Measurements from ENCODE around the gene FCGR3A. TPM values are rescaled to one million over a fixed set of nuclear protein-coding genes. Genes with fewer than 3 reads are reported as not detected.

Gene FCGR3A
- polyA plus RNA-seq, 2 of the 4 experiments (the other 2 are of a cell fraction), result not detected

GRCh38 chr1:161511756-161512060 lies 37.9 kb downstream of the FCGR3A start:
- FAIRE-seq (no peak), ATAC-seq (no peak), DNase-seq (ENCODE audit: low read depth in 1 of 2, low spot score in 1 of 2) (no peak)
- ChIA-PET CTCF (interaction anchor here (1.4 kb wide), 1 partner anchor 26 kb away, joined by 4 read pairs; no protein-coding TSS in a partner anchor), POLR2A (no interaction called here)
- Histone ChIP-seq H3K27ac (no peak overlapping the region), H3K4me3 (no peak overlapping the region), H3K9me3 (no peaks in the 10 kb centered on the region), H3K4me2 (no peak overlapping the region), H3K4me1 (peaks cover 5% of the 10 kb centered on the region; the same call in 2 of the 3 replicates)
- 77% methylated on average over 7 of the region's 7 CpGs for WGBS (ENCODE audit: missing lambda C conversion rate)
- no peak for TF ChIP-seq RARB (CRISPR knock-in tag; IDR thresholded peaks at IDR 0.05)
- TF ChIP-seq, protein P1, sequence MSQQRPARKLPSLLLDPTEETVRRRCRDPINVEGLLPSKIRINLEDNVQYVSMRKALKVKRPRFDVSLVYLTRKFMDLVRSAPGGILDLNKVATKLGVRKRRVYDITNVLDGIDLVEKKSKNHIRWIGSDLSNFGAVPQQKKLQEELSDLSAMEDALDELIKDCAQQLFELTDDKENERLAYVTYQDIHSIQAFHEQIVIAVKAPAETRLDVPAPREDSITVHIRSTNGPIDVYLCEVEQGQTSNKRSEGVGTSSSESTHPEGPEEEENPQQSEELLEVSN (IDR thresholded peaks at IDR 0.05; ENCODE audit: borderline replicate concordance, low read depth), result no peak
- TF ChIP-seq, protein P2, sequence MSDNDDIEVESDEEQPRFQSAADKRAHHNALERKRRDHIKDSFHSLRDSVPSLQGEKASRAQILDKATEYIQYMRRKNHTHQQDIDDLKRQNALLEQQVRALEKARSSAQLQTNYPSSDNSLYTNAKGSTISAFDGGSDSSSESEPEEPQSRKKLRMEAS (IDR thresholded peaks at IDR 0.05), result no peak
- TF ChIP-seq ATOH8 (CRISPR knock-in tag; IDR thresholded peaks at IDR 0.05; ENCODE audit: low read depth), result no peak
- no peak for TF ChIP-seq FOXS1 (CRISPR knock-in tag; IDR thresholded peaks at IDR 0.05)
- no peak for TF ChIP-seq CHD2 (IDR thresholded peaks at IDR 0.05; ENCODE audit: low read length, partially characterized antibody)
- TF ChIP-seq CHD4 (IDR thresholded peaks at IDR 0.05; ENCODE audit: borderline replicate concordance), result no peak

DNA sequence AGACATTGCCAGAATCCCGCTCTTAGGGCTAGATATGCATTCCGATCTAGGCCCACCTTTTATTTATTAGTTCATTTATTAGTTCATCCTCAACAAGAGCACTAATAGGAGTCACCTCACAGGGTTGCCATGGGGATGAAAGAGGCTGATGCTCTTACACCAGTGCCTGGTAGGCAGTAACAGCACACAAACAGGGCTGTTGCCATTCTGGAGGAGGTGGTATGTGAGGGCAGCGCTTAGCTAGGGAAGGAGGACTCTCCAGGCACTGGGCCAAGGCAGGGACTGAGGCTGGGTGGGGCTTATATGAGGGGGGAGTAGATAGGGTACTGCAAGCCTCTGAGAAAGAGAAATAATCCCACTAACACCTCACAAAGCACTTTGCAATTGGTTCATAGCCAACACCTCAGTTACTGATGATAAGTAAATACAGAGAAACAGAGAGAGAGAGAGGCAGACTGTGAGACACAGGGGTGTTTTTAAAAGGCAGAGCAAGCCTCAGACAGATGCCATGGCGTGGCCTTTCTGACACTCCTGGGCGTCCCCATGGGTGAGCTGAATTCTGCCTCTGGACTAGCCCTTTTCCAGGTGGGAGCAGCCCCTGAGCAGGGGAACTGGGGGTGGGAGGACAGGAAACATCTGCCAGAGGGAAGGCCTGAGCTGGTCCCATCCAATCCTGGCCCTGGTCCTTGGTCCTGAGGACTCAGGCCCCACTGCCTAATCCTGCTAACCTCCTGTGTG lies 38.4 kb downstream of the FCGR3A start:
- Histone ChIP-seq H3K27ac (no peak overlapping the region), H3K4me2 (no peak overlapping the region), H3K4me3 (no peak overlapping the region), H3K9me3 (no peaks in the 10 kb centered on the region), H3K4me1 (peaks cover 5% of the 10 kb centered on the region; the same call in 2 of the 3 replicates)
- DNase-seq (ENCODE audit: low read depth in 1 of 2, low spot score in 1 of 2), result no peak
- CTCF ChIA-PET, result interaction anchor here (1.4 kb wide), 1 partner anchor 25 kb away, joined by 4 read pairs; no protein-coding TSS in a partner anchor
- TF ChIP-seq MAFK (IDR thresholded peaks at IDR 0.05; ENCODE audit: partially characterized antibody), result no peak
- TF ChIP-seq ESRRA (IDR thresholded peaks at IDR 0.05; ENCODE audit: borderline replicate concordance, low read length), result no peak
- TF ChIP-seq USF2 (IDR thresholded peaks at IDR 0.05), result no peak
- TF ChIP-seq, protein P3, sequence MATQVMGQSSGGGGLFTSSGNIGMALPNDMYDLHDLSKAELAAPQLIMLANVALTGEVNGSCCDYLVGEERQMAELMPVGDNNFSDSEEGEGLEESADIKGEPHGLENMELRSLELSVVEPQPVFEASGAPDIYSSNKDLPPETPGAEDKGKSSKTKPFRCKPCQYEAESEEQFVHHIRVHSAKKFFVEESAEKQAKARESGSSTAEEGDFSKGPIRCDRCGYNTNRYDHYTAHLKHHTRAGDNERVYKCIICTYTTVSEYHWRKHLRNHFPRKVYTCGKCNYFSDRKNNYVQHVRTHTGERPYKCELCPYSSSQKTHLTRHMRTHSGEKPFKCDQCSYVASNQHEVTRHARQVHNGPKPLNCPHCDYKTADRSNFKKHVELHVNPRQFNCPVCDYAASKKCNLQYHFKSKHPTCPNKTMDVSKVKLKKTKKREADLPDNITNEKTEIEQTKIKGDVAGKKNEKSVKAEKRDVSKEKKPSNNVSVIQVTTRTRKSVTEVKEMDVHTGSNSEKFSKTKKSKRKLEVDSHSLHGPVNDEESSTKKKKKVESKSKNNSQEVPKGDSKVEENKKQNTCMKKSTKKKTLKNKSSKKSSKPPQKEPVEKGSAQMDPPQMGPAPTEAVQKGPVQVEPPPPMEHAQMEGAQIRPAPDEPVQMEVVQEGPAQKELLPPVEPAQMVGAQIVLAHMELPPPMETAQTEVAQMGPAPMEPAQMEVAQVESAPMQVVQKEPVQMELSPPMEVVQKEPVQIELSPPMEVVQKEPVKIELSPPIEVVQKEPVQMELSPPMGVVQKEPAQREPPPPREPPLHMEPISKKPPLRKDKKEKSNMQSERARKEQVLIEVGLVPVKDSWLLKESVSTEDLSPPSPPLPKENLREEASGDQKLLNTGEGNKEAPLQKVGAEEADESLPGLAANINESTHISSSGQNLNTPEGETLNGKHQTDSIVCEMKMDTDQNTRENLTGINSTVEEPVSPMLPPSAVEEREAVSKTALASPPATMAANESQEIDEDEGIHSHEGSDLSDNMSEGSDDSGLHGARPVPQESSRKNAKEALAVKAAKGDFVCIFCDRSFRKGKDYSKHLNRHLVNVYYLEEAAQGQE (IDR thresholded peaks at IDR 0.05), result no peak
- no peak for TF ChIP-seq MAZ (IDR thresholded peaks at IDR 0.05; ENCODE audit: borderline replicate concordance, low read depth, low read length)
- no peak for TF ChIP-seq RAD21 (conservative IDR thresholded peaks at IDR 0.05 in 1 of 2, IDR thresholded peaks at IDR 0.05 in 1 of 2)
- no peak for TF ChIP-seq HMGXB4 (CRISPR knock-in tag; IDR thresholded peaks at IDR 0.05; ENCODE audit: borderline replicate concordance)
- no peak for TF ChIP-seq ZSCAN20 (CRISPR knock-in tag; IDR thresholded peaks at IDR 0.05)
- TF ChIP-seq ZNF302 (CRISPR knock-in tag; IDR thresholded peaks at IDR 0.05), result no peak
- no peak for TF ChIP-seq RFX5 (IDR thresholded peaks at IDR 0.05)
- no peak for TF ChIP-seq FOSB (CRISPR knock-in tag; IDR thresholded peaks at IDR 0.05)
- no peak for TF ChIP-seq TP53 (CRISPR knock-in tag; IDR thresholded peaks at IDR 0.05)
- no peak for TF ChIP-seq HOXB13 (CRISPR knock-in tag; IDR thresholded peaks at IDR 0.05; ENCODE audit: low read depth)
- no peak for FAIRE-seq
- 75% methylated on average over 5 of the region's 5 CpGs for WGBS (ENCODE audit: missing lambda C conversion rate)
- POLR2A ChIA-PET, result no interaction called here
- ATAC-seq, result no peak
